ENCODE results near the gene PRKAR1B.

The PRKAR1B gene

DNA sequence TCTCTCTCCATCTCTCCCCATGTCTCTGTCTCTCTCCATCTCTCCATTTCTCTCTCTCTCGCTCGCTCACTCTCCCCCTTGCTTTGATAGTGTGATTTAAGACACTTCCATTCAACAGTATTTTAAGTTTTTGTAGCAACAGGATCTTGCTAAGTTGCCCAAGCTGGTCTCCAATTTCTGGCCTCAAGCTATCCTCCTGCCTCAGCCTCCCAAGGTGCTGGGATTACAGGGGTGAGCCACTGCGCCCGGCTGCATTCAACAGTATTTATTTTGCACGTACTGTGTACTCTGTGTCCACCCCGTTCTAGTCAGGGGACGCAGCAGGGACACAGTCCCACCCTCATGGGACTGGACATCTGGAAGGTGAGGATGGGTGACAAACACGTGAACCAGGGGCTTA is 193.0 kb downstream of the PRKAR1B start:
- DNase-seq = no peak

DNA sequence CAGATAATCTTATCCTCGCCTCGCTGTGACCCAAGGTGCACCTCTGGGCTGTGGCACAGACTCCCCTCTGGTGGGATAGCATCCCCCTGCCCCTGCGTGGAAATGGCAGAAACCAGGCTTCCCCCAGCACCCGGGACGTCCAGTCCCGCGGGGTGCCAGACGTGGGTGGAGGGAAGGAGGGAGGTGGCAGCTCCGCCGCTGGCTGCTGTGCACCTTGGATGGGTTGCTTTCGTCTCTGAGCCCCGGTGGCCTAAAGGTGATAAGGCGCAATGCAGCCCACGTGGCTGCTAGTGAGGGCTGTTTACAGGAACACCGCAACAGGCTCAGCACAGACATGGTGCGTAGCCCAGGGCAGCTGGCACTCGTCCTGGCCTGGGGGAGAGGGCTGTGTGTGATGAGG is 193.8 kb downstream of the PRKAR1B start:
- DNase-seq = no peak

DNA sequence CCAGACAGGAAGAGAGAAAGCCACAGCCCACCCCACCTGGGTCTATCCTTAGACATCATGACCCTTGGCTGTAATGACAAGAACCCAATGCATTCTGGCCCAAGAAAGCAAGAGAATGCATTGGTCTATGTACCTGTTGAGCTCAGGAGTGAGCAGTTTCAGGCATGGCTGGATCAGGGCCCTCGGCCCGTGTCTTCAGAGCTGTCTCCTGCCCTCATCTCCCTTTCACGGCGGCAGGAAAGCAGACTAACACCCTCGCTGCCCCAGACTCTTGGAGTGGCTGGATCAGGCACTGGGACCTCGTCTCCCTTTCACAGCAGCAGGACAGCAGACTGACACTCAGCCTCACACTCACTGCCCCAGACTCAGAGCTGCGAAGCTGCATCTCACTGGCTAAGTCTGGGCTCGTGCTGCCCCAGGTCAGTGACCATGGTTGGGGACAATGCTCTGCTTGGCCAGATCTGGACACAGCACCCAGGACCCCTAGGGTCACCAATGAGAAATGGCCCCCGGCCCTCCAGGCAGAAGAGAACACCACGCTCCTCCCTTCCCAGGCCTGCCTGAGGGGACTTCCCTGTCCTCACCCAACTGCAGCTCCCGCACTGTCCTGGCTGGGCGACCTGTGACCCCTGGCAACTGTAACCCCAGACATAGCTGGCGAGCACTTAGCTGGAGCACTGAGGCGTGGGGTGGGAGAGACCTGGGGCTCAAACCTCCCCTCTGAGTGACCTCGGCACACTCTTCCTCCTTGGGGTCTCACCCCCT is 194.5 kb downstream of the PRKAR1B start:
- DNase-seq = no peak

GRCh38 chr7:531777-532176 is 195.3 kb downstream of the PRKAR1B start:
- DNase-seq = no peak

- DNase-seq = no peak
These were observed 198.6 kb downstream of the PRKAR1B start for GRCh38 chr7:528451-528850.

DNA sequence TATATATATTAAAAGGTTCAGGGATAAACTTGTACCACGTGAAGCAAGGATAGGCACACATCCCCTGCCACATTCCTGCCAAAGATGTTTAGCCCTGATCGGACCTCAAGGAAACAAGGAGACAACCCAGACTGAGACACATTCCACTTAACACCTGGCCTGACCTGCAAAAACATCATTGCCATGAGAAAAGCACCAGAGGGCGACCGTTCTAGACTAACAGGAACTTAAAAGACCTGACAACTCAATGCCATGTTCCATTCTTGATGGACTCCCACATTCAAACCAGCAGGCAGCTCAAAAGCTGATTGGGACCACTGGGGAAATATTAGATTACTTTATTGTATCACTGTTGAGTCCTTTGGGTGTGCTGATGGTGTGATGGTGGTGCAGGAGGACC is 199.4 kb downstream of the PRKAR1B start:
- DNase-seq = no peak

DNA sequence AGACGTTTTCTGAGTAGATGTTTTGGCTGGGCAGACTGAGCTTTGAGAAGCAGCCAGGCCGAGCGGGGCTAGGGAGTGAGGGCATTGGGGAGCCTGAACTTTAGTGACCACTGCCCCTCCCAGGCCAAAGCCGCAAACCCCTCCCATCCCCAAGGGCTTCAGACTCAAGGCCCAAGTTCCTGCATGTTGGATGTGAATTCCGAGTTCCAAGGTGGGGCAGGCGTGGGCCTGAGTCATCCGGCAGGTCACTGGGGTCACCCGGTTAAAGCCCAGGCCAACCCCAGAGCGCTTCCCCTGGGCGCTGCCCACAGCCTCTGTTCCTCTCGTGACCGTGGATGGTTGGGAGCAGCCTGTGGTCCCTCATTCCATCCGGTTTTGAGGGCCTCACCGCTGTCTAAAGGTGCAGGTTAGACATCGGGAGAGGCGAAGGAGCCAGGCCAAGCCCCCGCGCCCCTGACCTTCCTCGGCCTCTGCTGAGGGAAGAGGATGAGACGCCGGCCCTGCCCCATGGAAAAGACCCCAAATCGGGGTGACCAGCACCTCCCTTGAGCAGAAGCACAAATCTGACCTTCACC is 200.5 kb downstream of the PRKAR1B start:
- DNase-seq = no peak

DNA sequence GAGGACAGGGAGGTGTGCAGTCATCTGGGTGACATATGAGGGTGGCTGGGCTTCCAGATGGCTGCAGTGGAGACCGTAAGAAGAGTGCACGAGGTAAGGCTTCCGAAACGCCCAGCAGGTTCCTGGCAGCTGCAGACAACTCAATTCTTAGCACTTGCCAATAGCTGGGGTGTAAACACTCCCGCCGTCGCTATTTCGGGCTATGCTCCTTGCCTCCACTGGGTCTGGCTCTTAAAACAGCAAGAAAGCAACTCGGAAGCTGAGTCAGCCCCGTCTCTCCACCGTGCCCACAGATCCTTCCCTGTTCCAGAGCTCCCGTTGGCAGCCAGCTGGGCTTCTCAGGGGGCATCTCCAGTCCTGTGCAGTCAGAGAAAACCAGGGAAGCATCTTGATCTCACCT is 201.3 kb downstream of the PRKAR1B start:
- DNase-seq = no peak

- no peak for DNase-seq
These were observed 202.3 kb downstream of the PRKAR1B start for GRCh38 chr7:524800-525199.

- DNase-seq = no peak
These were observed 203.4 kb downstream of the PRKAR1B start for GRCh38 chr7:523347-524336.

DNA sequence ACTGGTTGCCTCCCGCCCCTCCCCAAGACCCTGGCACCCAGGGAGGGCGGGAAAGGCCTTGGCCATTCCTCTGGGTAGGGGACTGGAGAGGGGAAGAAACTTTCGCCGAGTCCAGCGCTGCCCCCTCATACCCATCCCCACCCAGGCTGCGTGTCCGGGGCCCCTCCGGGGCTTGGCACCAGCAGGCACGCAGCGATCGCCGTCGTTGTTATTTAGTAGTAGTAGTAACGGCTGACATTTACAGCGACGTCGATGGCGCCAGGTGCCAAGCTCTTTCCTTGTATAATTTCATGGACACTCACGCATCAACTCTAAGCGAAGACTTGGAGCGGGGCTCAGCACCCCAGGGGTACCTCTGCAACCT is 204.1 kb downstream of the PRKAR1B start:
- no peak for DNase-seq

- no peak for DNase-seq
These were observed 204.8 kb downstream of the PRKAR1B start for GRCh38 chr7:522071-522950.

GRCh38 chr7:521221-522070 is 205.6 kb downstream of the PRKAR1B start:
- no peak for DNase-seq

DNA sequence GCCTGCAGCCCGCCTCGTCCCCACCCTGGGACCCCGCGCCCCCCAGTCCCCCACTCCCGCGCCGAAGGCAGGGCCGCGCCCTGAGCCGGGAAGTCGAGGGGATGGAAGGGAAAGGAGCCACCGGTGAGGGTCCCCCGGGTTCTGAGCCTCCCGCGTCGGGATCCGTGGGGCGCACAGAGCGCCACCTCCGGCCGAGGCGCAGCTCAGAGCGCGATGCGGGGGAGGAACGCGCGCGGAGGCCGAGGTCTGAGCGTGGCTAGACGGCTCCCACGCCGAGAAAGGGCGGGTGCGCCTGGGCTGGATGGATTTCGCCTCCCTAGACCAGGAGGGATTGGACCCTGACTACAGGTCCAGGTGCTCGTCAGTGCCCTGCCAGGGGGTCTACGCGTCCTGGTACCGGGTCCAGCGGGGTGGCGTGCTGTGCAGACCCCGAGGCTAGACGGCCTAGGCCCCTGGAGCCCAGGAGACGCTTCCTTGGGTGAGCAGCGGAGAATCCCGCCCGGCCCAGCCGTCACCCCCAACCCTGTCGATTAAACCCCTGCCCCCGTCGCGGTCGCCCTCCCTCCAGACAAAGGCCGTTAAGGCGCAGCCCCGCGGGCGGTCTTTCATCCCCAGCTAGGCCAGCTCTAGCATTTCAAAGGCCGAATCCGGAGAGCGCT is 206.4 kb downstream of the PRKAR1B start:
- no peak for DNase-seq

DNA sequence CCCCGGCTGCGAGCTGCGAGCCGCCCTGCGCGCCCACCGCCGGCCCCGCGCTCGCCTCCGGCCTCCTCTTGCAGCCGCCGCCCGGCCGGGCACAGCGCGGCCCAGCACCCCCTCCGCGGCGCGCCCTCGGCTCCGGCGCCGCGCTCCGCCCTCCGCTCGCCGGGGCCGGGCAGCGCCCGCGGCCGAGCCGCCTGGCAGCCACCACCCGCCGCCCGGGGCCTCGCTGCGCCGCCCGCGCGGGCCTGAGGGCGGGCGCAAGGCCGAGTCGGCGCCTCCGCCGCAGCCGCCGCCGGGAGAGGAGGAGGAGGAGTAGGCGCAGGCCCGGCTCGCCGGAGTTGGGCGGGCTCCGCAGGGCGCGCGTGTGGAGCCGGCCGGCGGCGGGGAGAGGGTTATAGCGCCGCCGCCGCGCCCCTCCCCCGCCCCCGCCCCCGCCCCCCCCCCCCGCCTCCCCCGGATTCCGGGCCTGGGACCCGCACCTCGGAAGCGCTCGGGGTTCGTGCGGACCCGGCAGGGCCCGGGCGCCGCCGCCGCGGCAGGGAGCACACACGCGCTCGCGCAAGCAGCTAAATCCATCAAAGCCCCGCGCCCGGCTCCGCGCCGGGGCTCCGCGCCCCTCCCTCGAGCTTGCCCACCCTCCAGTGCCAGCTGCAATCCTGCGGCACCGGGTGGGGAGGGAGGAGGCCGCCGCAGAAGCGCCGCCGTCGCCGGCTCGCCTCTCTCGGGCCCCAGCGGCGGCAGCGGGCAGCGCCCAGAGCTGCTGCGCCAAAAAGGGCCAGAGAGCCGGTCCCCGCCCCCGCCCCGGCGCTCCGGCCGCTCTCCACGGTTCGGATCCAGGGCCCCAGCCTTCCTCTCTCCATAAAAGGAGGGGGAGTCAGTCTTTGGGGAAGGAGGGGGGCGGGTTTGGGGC is 207.3 kb downstream of the PRKAR1B start, which contains the start of gene PDGFA:
Gene PDGFA, minus strand, starts transcription at position 363 of the 907 bp plus-strand sequence. CDS start 845 bp downstream, outside the sequence.
- no peak for DNase-seq

DNA sequence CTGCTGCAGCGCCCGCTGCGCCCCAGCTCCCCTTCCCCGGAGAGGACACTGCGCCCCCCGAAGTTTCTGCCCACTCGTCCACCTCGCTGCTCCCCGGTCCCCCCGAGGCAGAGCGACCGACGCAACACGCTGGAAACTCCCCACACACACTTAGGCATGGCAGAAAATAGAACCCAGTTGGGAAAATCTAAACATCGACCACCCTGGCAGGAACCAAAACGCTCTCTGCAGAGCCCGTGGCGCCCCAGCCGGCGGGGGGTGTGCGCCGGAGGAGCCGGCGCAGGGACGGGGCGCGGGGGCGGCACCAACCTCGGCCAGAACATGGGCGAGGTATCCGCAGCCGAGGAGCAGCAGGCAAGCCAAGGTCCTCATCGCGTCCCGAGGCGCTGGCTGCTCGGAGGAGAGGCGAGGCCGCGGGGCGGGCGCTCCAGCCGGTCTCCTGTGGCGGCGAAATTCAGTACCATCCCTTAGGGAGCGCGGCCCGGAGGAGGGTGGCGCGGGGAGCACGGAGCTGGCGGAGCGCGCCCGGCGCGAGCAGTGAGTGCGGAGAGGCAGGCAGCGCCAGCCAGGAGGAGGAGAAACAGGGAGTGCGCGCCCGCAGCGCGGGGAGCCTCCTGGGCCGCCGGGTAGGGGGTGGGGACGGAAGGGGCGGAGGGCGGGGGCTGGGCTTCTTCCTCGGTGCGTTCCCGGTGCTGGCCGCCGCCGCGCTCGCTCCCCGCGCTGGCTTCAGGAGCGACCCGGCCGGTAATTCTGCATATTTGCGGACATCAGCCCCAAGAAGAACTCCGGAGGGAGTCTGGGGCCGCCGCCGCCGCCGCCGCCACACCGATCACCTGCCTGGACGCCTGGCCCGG is 208.2 kb downstream of the PRKAR1B start:
- DNase-seq = peak; percentile 48

GRCh38 chr7:517774-518629 is 209.1 kb downstream of the PRKAR1B start:
- no peak for DNase-seq
